ENCODE results near the gene SRP54.
"Not testable (repeated sequence)": the region's sequence is repeated elsewhere in the genome, so short reads cannot be mapped to it uniquely, and the experiment has no call there.

The SRP54 gene

DNA sequence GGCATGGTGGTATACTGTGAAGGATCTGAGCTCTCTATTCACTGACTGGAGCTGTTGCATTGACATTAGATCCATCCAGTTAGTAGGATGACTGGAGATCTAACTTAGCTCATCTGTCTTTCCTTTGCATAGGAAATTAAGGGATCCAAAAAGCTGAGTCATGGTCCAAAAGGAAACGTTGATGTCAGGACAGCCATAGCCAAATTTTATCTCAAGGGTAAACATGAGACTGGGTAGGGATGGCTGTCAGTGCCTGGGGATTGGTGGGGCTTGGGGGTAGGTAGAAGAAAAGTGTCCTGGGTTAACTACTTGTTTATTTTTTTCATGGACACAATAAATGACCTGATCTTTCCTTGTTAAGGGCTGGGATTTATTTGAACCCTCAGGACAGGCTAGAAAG is 67.9 kb downstream of the SRP54 start:
- no peak for DNase-seq

DNA sequence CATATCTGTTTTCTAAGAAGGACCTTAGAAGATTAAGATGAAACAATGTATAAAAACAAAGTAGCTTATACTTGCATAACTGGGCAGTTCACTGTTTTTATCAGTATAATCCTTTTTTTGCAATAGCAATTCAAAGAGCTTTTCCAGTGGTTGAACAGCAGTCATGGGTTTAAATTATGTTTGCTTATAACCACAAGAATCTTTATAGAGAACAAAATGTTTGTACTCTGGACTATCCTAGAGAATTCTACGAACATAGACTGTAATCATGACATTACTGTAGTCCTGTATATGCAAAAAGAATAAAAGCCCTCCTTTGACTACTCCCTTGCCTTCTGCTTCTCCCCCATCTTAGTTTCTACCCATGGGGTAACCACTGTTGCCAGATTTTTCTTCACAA is 69.0 kb downstream of the SRP54 start:
- DNase-seq, result no peak

DNA sequence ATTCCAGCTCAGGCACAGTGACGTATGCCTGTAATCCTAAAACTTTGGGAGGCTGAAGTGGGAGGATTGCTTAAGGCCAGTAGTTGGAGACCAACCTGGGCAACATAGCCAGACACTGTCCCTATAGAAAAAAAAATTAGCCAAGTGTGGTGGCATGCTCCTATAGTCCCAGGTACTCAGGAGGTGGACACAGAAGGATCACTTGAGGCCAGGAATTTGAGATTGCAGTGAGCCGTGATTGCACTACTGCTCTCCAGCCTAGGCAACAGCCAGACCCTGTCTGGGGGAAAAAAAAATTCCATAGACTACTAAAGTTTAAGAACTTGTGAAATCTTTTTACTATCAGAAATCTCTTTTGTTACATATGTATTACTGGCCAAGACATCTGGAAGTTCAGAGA is 69.8 kb downstream of the SRP54 start:
- DNase-seq, result no peak

DNA sequence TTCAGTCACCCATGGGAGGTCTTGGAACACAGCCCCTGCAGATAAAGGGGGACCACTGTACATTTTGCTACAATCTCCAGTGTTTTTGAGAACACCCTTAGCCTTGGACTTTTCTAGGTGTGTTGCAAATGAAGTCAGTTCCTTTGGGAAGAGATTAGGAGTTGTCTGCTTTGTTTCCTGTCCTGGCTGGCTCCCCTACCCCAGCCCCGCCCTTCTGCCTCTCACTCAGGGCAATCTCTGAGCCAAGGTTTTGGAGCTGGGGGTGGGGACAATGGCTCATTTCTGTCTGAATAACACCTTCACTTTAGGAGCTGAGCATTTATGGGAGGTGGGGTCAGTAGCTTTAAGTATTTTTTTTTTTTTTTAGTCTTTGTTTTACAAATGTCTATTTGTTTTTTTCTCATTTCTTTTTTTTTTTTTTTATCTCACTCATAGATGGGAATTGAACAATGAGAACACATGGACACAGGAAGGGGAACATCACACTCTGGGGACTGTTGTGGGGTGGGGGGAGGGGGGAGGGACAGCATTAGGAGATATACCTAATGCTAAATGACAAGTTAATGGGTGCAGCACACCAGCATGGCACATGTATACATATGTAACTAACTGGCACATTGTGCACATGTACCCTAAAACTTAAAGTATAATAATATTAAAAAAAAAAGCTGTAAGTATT is 78.5 kb downstream of the SRP54 start:
- DNase-seq, result not testable (repeated sequence)

DNA sequence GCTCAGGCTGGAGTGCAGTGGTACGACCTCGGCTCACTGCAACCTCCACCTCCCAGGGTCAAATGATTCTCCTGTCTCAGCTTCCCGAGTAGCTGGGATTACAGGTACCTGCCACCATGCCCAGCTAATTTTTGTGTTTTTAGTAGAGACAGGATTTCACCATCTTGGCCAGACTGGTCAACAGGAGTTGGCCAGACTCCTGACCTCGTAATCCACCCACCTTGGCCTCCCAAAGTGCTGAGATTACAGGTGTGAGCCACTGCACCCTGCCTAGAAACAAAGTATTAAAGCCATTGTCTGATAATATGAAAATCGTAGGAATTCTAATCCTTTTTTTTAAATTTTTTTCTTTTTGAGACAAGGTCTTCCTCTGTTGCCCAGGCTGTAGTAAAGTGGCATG is 82.9 kb downstream of the SRP54 start:
- DNase-seq, result not testable (repeated sequence)

DNA sequence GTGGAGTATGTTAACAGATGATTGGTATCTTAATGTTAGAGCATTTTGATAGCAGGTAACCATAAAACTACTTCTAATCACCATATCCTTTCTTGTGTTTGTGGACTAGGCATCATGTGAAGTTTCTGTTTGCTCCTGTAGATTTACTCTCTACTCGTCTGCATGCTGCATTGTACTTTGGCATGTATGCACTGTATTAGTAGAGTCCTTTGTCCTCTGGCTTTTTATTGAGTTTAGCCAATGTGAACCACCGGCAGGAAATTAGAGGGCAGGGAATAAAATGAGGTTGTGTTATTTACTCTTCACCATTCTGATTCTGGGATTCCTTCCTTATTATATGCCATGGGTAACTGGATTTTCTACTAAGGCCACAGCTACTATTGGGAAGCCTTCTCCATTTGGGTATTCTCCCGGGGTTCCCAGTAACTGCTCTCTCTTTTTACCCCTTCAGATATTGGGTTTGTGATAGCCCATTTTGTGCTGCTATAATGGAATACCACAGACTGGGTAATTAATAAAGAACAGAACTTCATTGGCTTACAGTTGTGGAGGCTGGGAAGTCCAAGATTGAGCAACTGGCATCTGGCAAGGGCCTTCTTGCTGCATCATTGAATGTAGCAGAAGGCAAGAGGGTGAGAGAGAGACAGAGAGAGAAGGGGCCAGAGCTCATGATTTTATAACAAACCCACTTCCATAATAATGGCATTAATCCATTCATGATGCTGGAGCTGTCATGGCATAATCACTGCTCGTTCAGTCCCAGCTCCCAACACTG is 85.6 kb downstream of the SRP54 start:
- no peak for DNase-seq

DNA sequence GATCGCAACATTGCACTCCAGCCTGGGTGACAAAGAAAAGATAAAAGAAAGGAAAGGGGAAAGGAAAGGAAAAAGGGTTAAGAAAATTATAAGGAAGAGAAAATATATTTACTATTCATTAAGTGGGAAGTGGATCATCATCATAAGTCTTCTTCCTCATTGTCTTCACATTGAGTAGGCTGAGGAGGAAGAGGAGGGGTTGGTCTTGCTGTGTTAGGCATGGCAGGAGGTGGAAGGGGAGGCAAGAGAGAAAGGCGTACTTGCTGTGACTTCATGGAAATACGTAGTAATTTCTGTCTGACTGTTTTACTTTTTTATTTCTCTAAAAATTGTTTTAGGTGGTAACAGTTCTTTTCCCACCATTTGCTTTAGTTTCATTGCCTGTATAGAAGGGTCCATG is 89.4 kb downstream of the SRP54 start:
- DNase-seq, result no peak

DNA sequence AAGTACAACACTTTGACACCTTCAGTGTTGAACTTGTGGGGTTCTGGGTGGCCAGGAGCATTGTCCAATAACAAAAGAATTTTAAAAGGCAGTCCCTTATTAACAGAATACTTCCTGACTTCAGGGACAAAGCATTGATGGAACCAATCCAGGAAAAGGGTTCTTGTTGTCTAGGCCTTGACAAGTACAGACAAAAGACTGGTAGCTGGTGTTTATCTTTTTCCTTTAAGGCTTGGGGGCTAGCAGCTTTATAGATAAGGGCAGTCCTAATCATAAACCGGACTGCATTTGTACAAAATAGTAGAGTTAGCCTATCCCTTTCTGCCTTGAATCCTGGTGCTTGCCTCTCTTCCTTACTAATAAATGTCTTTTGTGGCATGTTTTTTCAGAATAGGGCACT is 90.7 kb downstream of the SRP54 start:
- no peak for DNase-seq

DNA sequence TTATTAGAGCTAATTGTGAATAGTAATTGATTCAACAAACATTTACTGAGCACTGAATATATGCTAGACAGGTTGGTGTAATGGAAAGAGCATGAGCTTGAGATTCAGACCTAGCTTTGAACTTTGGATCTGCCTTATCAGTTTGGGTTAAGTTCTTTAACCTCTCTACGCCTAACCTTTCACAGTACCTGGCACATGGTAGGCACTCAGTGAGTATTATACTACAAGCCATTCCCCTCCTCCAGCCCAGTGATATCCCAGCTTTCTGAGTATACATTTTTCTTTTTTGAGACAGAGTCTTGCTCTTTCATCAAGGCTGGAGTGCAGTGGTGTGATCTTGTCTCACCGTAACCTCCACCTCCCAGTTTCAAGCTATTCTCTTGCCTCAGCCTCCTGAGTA is 95.3 kb downstream of the SRP54 start:
- DNase-seq, result no peak
